ENCODE measurements around the gene DNAJC22. TPM values are rescaled to one million over a fixed set of nuclear protein-coding genes. Genes with fewer than 3 reads are reported as not detected.

The DNAJC22 gene
- 1.8 TPM for total RNA-seq (ENCODE audit: unreplicated experiment)
- long read RNA-seq, partial matches to known transcripts = 0 of 2 reads
- long read RNA-seq, other reads (novel, unspliced or antisense) = 0 of 2 reads

DNA sequence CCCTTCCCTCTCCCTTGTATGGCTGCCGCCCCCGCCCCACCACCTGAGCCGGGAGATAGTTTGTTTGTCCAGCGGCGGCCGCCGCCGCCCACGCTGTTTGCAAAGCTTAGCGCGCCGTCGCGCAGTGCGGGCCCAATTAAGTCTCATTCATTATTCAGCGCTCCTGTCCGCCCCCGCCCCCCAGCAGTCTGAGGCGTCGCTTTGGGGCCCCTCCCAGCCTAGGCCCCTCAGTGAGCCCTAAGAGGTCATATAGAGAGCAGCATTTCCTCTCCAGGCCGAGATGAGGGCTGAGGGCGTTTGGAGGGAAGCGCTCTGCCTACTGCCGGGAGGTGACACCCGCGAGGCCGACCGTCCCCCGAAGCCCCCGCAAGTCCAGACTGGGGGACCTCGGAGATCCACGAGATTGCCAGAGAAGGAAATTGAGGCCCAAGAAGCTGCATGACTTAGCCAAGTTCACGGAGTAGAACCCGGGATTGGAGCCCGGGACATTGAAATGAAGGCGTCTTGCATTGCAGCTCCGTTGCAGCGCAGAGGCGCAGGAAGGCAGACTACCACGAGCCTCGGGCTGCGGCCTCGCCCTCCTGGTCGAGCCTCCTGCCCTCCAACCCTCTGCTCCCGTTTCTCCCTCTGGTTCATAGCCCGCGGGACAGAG lies at the start of gene DNAJC22:
TSS of gene DNAJC22 (plus strand) at position 230 of the 652 bp plus-strand sequence. CDS start 1,985 bp downstream, outside the sequence.
- TF ChIP-seq, protein P1, sequence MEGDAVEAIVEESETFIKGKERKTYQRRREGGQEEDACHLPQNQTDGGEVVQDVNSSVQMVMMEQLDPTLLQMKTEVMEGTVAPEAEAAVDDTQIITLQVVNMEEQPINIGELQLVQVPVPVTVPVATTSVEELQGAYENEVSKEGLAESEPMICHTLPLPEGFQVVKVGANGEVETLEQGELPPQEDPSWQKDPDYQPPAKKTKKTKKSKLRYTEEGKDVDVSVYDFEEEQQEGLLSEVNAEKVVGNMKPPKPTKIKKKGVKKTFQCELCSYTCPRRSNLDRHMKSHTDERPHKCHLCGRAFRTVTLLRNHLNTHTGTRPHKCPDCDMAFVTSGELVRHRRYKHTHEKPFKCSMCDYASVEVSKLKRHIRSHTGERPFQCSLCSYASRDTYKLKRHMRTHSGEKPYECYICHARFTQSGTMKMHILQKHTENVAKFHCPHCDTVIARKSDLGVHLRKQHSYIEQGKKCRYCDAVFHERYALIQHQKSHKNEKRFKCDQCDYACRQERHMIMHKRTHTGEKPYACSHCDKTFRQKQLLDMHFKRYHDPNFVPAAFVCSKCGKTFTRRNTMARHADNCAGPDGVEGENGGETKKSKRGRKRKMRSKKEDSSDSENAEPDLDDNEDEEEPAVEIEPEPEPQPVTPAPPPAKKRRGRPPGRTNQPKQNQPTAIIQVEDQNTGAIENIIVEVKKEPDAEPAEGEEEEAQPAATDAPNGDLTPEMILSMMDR (IDR thresholded peaks at IDR 0.05; ENCODE audit: unreplicated experiment) = no peak
- Mint-ChIP-seq H3K27ac (ENCODE audit: unreplicated experiment) (peak within 1 kb of the TSS; percentile 9), H3K36me3 (ENCODE audit: low read depth, unreplicated experiment) (no peaks in the 10 kb centered on the region), H3K27me3 (ENCODE audit: unreplicated experiment) (peaks cover 20% of the 10 kb centered on the region), H3K4me1 (ENCODE audit: unreplicated experiment) (peaks cover 20% of the 10 kb centered on the region), H3K9me3 (ENCODE audit: unreplicated experiment) (no peaks in the 10 kb centered on the region), H3K4me3 (ENCODE audit: unreplicated experiment) (peak within 1 kb of the TSS; percentile 86)
- no peak for DNase-seq (ENCODE audit: low spot score)

DNA sequence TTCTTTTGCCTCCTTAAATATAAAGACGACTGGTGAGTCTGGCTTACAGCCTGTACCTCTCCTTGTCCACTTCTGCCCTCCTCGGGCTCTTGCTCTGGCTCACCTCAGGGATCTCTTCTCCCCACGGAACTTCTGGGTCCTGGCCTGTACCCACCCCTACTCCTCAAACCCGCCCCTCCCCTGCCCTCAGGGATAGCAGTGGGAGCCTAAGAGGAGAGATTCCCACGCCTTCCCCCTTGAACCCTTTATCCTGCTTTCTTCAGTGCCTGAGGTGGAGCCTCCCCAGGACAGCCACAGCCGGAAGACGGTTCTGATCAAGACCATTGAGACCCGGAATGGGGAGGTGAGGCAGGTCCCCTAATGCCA lies 49.0 kb upstream of the DNAJC22 start:
- Mint-ChIP-seq H3K4me1 (ENCODE audit: unreplicated experiment) (peaks cover 4% of the 10 kb centered on the region), H3K9me3 (ENCODE audit: unreplicated experiment) (no peaks in the 10 kb centered on the region), H3K27me3 (ENCODE audit: unreplicated experiment) (peaks cover 28% of the 10 kb centered on the region), H3K4me3 (ENCODE audit: unreplicated experiment) (no peak overlapping the region), H3K27ac (ENCODE audit: unreplicated experiment) (no peak overlapping the region), H3K36me3 (ENCODE audit: low read depth, unreplicated experiment) (no peaks in the 10 kb centered on the region)
- DNase-seq (ENCODE audit: low spot score) = no peak
- TF ChIP-seq, protein P1 (IDR thresholded peaks at IDR 0.05; ENCODE audit: unreplicated experiment) = no peak

DNA sequence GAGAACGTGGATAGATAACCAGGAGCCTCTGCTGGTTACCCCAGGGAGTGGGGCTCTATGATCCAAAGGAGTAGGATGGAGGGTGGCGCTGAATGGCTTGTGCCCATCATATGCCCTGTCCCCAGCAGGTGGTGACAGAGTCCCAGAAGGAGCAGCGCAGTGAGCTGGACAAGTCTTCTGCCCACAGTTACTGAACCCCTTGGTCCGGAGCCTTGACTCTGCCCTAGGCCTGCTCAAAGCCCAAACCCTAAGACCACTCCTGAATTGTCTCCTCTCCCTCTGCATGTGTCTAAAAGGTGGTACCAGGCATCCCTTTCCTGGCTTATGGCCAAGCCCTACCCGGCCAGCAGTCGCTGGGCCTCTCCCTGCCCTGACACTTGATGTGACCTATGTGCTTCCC lies 48.5 kb upstream of the DNAJC22 start:
- no peaks in the 10 kb centered on the region for H3K36me3 Mint-ChIP-seq (ENCODE audit: low read depth, unreplicated experiment)
- no peak overlapping the region for H3K4me3 Mint-ChIP-seq (ENCODE audit: unreplicated experiment)
- peaks cover 26% of the 10 kb centered on the region for H3K27me3 Mint-ChIP-seq (ENCODE audit: unreplicated experiment)

DNA sequence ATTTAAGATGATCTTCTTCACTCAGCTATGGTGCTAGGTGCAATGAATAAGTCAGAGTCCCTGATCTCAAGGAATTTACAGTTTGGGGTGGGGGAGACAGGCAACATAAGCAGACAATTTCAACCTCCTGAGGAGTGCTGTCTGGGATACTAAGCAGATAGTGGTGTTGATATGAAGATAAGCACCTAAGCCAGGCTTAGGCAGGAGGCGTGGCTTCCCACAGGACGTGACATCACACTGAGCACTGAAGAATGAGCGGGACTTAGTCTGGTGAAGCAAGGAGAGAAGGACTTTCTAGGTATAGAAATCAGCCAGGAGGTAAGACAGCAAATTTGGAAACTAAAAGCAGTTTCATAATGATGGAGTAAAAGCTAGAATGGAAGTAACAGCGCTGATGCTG lies 44.9 kb upstream of the DNAJC22 start:
- peaks cover 11% of the 10 kb centered on the region for H3K27me3 Mint-ChIP-seq (ENCODE audit: unreplicated experiment)

More for the DNA sequence above, 48.5 kb upstream of the DNAJC22 start:
- Mint-ChIP-seq H3K4me1 (ENCODE audit: unreplicated experiment) (peaks cover 4% of the 10 kb centered on the region), H3K27ac (ENCODE audit: unreplicated experiment) (no peak overlapping the region), H3K9me3 (ENCODE audit: unreplicated experiment) (no peaks in the 10 kb centered on the region)
- TF ChIP-seq, protein P1 (IDR thresholded peaks at IDR 0.05; ENCODE audit: unreplicated experiment) = no peak
- no peak for DNase-seq (ENCODE audit: low spot score)

GRCh38 chr12:49304161-49304560 lies 42.5 kb upstream of the DNAJC22 start:
- Mint-ChIP-seq H3K4me3 (ENCODE audit: unreplicated experiment) (no peak overlapping the region), H3K27ac (ENCODE audit: unreplicated experiment) (no peak overlapping the region), H3K9me3 (ENCODE audit: unreplicated experiment) (no peaks in the 10 kb centered on the region), H3K36me3 (ENCODE audit: low read depth, unreplicated experiment) (no peaks in the 10 kb centered on the region), H3K27me3 (ENCODE audit: unreplicated experiment) (peaks cover 3% of the 10 kb centered on the region), H3K4me1 (ENCODE audit: unreplicated experiment) (no peaks in the 10 kb centered on the region)
- TF ChIP-seq, protein P1 (IDR thresholded peaks at IDR 0.05; ENCODE audit: unreplicated experiment) = no peak
- no peak for DNase-seq (ENCODE audit: low spot score)

More for the DNA sequence above, 44.9 kb upstream of the DNAJC22 start:
- no peak for DNase-seq (ENCODE audit: low spot score)
- Mint-ChIP-seq H3K4me3 (ENCODE audit: unreplicated experiment) (no peak overlapping the region), H3K9me3 (ENCODE audit: unreplicated experiment) (no peaks in the 10 kb centered on the region), H3K4me1 (ENCODE audit: unreplicated experiment) (no peaks in the 10 kb centered on the region), H3K36me3 (ENCODE audit: low read depth, unreplicated experiment) (no peaks in the 10 kb centered on the region), H3K27ac (ENCODE audit: unreplicated experiment) (no peak overlapping the region)
- TF ChIP-seq, protein P1 (IDR thresholded peaks at IDR 0.05; ENCODE audit: unreplicated experiment) = no peak
